Measurements from ENCODE around the gene OSCAR.

Gene OSCAR

DNA sequence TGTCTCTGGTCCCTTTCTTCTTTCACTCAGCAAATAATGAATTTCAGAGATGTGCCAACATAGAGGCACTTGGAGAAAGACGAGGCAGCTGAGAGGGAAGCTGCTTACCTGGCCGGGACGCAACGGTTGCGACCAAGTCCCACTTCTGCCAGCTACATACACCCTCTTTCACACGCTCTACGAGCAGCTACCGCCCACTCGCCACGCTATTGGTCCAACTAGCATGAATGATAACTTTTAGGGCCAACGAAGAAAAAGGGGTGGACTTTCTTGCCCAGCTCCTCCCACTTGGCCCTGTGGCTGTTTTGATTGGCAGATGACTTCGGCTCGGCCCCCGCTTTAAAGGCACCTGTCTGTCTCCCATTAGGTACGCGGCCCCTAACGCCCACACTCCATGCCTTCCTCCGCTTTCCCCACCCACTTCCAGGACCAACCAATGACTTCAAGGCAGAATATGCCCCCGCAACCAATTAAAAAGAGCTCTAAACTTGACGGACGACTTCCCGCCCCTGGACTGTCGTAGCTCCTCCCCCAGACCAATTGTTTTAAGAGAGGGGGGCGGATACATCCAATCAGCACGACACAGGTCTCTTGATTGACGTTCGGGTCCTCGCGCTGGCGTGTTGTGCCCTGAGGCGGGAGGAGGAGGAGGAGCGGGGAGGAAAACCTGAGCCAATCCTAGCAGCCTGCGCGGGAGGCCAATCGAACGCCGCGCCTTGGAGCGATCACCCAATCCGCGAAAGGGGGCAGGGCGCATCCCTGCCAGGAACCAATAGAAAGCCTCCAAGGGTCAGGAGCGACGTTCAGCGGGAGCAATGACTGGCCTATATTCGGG is 36.5 kb upstream of the OSCAR start:
- Histone ChIP-seq H3K4me3 (ENCODE audit: low read length) (peak overlapping the region; percentile 87; the same call in 1 of the 2 replicates), H3K9me3 (ENCODE audit: control insufficient read depth, insufficient read depth, low read length) (no peaks in the 10 kb centered on the region), H3K36me3 (ENCODE audit: control insufficient read depth, insufficient read depth, low read length) (0 out of 2 replicates have a peak, but pooled peaks cover 3% of the 10 kb centered on the region), H3K27ac (ENCODE audit: low read length) (no peak overlapping the region), H3K27me3 (ENCODE audit: control insufficient read depth, insufficient read depth, low read length) (no peaks in the 10 kb centered on the region), H3K4me1 (ENCODE audit: control insufficient read depth, insufficient read depth, low read length) (peaks cover 4% of the 10 kb centered on the region; the same call in 1 of the 2 replicates)
- DNase-seq (ENCODE audit: low read depth, low spot score) = peak; percentile 100
- WGBS (ENCODE audit: insufficient coverage, insufficient read length) = no CpG with 5 or more reads among the region's 46 CpGs

DNA sequence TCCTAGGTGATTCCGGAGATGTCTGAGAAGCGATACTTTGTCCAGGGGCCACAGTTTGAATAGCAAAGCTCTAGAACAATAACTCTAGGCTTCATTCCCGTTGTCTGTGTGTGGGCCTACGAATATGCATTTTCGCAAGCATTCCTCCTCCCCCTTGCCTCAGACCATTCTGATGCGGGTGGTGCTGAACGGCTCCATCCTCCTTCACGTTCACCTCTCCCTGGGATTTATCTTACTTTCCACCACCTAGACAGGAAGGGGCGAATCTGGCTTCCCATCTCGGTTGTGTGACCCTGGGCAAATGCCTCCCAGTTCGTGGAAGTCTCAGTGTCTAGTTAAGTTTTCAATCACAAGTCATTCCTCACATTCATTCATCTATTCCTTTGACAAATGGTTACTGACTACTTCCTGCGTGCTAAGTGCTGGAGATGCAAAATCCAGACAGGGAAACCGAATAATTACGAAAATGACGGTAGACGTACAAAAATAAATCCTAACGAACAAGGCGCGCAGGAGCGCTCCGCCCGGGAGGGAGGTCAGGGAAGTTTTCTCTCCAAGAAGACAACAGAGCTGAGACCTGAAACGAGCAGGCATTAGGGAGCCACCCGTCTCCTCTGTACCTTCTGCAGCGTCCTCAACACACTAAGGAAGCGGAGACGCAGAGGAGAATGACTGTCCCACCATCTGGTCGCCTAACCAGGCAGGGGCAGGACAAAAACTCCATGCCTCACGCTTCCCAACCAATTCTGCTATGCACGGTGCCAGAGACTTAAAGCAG is 35.7 kb upstream of the OSCAR start:
- H3K9me3 ChIP-seq (ENCODE audit: control insufficient read depth, insufficient read depth, low read length) = no peaks in the 10 kb centered on the region
- WGBS (ENCODE audit: insufficient coverage, insufficient read length) = no CpG with 5 or more reads among the region's 30 CpGs
- no peak overlapping the region for H3K27ac ChIP-seq (ENCODE audit: low read length)
- H3K4me1 ChIP-seq (ENCODE audit: control insufficient read depth, insufficient read depth, low read length) = peaks cover 4% of the 10 kb centered on the region; the same call in 1 of the 2 replicates
- peaks cover 4% of the 10 kb centered on the region; the same call in 1 of the 2 replicates for H3K36me3 ChIP-seq (ENCODE audit: control insufficient read depth, insufficient read depth, low read length)
- DNase-seq (ENCODE audit: low read depth, low spot score) = no peak
- peak overlapping the region; percentile 42; the same call in 1 of the 2 replicates for H3K4me3 ChIP-seq (ENCODE audit: low read length)
- H3K27me3 ChIP-seq (ENCODE audit: control insufficient read depth, insufficient read depth, low read length) = no peaks in the 10 kb centered on the region

GRCh38 chr19:54133957-54134590 is 33.5 kb upstream of the OSCAR start:
- H3K36me3 ChIP-seq (ENCODE audit: control insufficient read depth, insufficient read depth, low read length) = peaks cover 13% of the 10 kb centered on the region
- no peaks in the 10 kb centered on the region for H3K27me3 ChIP-seq (ENCODE audit: control insufficient read depth, insufficient read depth, low read length)
- no peaks in the 10 kb centered on the region for H3K9me3 ChIP-seq (ENCODE audit: control insufficient read depth, insufficient read depth, low read length)
- peaks cover 4% of the 10 kb centered on the region; the same call in 1 of the 2 replicates for H3K4me1 ChIP-seq (ENCODE audit: control insufficient read depth, insufficient read depth, low read length)
- no peak overlapping the region for H3K4me3 ChIP-seq (ENCODE audit: low read length)
- WGBS (ENCODE audit: insufficient coverage, insufficient read length) = no CpG with 5 or more reads among the region's 2 CpGs
- no peak overlapping the region for H3K27ac ChIP-seq (ENCODE audit: low read length)
- DNase-seq (ENCODE audit: low read depth, low spot score) = no peak

- Histone ChIP-seq H3K4me3 (ENCODE audit: low read length) (no peak overlapping the region), H3K27ac (ENCODE audit: low read length) (no peak overlapping the region), H3K36me3 (ENCODE audit: control insufficient read depth, insufficient read depth, low read length) (peaks cover 19% of the 10 kb centered on the region), H3K27me3 (ENCODE audit: control insufficient read depth, insufficient read depth, low read length) (no peaks in the 10 kb centered on the region), H3K9me3 (ENCODE audit: control insufficient read depth, insufficient read depth, low read length) (no peaks in the 10 kb centered on the region), H3K4me1 (ENCODE audit: control insufficient read depth, insufficient read depth, low read length) (no peaks in the 10 kb centered on the region)
- no CpG with 5 or more reads among the region's 10 CpGs for WGBS (ENCODE audit: insufficient coverage, insufficient read length)
- no peak for DNase-seq (ENCODE audit: low read depth, low spot score)
Measured at GRCh38 chr19:54133312-54133956, 32.8 kb upstream of the OSCAR start.

DNA sequence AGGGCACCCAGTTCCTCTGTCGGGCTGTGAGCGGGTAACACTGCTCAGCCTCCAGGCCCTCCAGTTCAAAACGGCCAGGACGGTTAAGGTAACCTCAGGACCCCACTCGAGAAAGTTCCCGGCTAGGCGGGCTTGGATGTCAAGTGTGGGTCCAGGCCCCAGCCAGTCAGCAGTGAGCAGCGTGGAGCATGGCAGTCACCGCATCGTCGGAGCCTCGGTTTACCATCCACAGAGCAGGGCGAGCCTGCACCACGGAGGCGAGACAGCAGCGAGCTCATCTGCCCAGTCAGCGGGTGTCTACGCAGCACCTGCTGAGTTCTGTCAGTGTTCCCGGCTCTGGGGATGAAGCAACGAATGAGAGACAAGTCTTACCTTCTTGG is 29.0 kb upstream of the OSCAR start:
- Histone ChIP-seq H3K27me3 (ENCODE audit: control insufficient read depth, insufficient read depth, low read length) (no peaks in the 10 kb centered on the region), H3K27ac (ENCODE audit: low read length) (no peak overlapping the region), H3K9me3 (ENCODE audit: control insufficient read depth, insufficient read depth, low read length) (no peaks in the 10 kb centered on the region), H3K4me3 (ENCODE audit: low read length) (no peak overlapping the region), H3K36me3 (ENCODE audit: control insufficient read depth, insufficient read depth, low read length) (peaks cover 37% of the 10 kb centered on the region), H3K4me1 (ENCODE audit: control insufficient read depth, insufficient read depth, low read length) (no peaks in the 10 kb centered on the region)
- WGBS (ENCODE audit: insufficient coverage, insufficient read length) = no CpG with 5 or more reads among the region's 20 CpGs
- no peak for DNase-seq (ENCODE audit: low read depth, low spot score)

- no peak overlapping the region for H3K27ac ChIP-seq (ENCODE audit: low read length)
- no peak overlapping the region for H3K4me3 ChIP-seq (ENCODE audit: low read length)
- peaks cover 43% of the 10 kb centered on the region for H3K36me3 ChIP-seq (ENCODE audit: control insufficient read depth, insufficient read depth, low read length)
- H3K9me3 ChIP-seq (ENCODE audit: control insufficient read depth, insufficient read depth, low read length) = no peaks in the 10 kb centered on the region
- no peaks in the 10 kb centered on the region for H3K27me3 ChIP-seq (ENCODE audit: control insufficient read depth, insufficient read depth, low read length)
- WGBS (ENCODE audit: insufficient coverage, insufficient read length) = no CpG with 5 or more reads among the region's 41 CpGs
- H3K4me1 ChIP-seq (ENCODE audit: control insufficient read depth, insufficient read depth, low read length) = no peaks in the 10 kb centered on the region
- DNase-seq (ENCODE audit: low read depth, low spot score) = no peak
Measured at GRCh38 chr19:54128796-54129616, 28.4 kb upstream of the OSCAR start.

GRCh38 chr19:54128441-54128725 is 27.8 kb upstream of the OSCAR start:
- peaks cover 49% of the 10 kb centered on the region for H3K36me3 ChIP-seq (ENCODE audit: control insufficient read depth, insufficient read depth, low read length)

GRCh38 chr19:54127688-54128440 is 27.3 kb upstream of the OSCAR start:
- no peaks in the 10 kb centered on the region for H3K9me3 ChIP-seq (ENCODE audit: control insufficient read depth, insufficient read depth, low read length)
- WGBS (ENCODE audit: insufficient coverage, insufficient read length) = no CpG with 5 or more reads among the region's 44 CpGs
- H3K27ac ChIP-seq (ENCODE audit: low read length) = no peak overlapping the region
- no peak for DNase-seq (ENCODE audit: low read depth, low spot score)
- H3K36me3 ChIP-seq (ENCODE audit: control insufficient read depth, insufficient read depth, low read length) = peaks cover 54% of the 10 kb centered on the region
- H3K4me3 ChIP-seq (ENCODE audit: low read length) = no peak overlapping the region
- no peaks in the 10 kb centered on the region for H3K27me3 ChIP-seq (ENCODE audit: control insufficient read depth, insufficient read depth, low read length)
- H3K4me1 ChIP-seq (ENCODE audit: control insufficient read depth, insufficient read depth, low read length) = no peaks in the 10 kb centered on the region

More at GRCh38 chr19:54128441-54128725, 27.8 kb upstream of the OSCAR start:
- Histone ChIP-seq H3K27me3 (ENCODE audit: control insufficient read depth, insufficient read depth, low read length) (no peaks in the 10 kb centered on the region), H3K27ac (ENCODE audit: low read length) (no peak overlapping the region), H3K4me1 (ENCODE audit: control insufficient read depth, insufficient read depth, low read length) (no peaks in the 10 kb centered on the region), H3K9me3 (ENCODE audit: control insufficient read depth, insufficient read depth, low read length) (no peaks in the 10 kb centered on the region), H3K4me3 (ENCODE audit: low read length) (no peak overlapping the region)
- no CpG with 5 or more reads among the region's 20 CpGs for WGBS (ENCODE audit: insufficient coverage, insufficient read length)
- no peak for DNase-seq (ENCODE audit: low read depth, low spot score)

DNA sequence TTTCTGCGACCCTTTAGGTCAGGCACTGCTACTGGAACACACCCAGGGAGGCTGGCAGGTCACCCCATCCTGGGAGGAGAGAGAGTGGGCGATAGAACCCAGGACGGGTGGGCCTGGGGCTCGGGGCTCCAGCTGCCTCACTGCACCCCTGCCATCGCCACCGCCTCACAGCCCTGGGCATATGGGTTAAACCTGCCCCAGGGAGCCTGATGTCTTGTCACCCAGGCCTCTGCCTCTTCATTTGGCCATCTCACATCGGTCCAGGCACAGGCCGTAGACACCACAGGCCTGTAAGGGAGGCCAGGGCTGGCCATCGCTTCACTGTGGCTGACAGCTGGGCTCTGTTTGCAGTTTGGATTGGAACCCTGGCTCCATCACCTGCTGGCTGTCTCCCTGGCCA is 25.1 kb upstream of the OSCAR start:
- H3K4me3 ChIP-seq (ENCODE audit: low read length) = no peak overlapping the region
- H3K27ac ChIP-seq (ENCODE audit: low read length) = no peak overlapping the region
- H3K27me3 ChIP-seq (ENCODE audit: control insufficient read depth, insufficient read depth, low read length) = no peaks in the 10 kb centered on the region
- no peaks in the 10 kb centered on the region for H3K9me3 ChIP-seq (ENCODE audit: control insufficient read depth, insufficient read depth, low read length)
- H3K4me1 ChIP-seq (ENCODE audit: control insufficient read depth, insufficient read depth, low read length) = no peaks in the 10 kb centered on the region
- no peak for DNase-seq (ENCODE audit: low read depth, low spot score)
- H3K36me3 ChIP-seq (ENCODE audit: control insufficient read depth, insufficient read depth, low read length) = peaks cover 62% of the 10 kb centered on the region
- WGBS (ENCODE audit: insufficient coverage, insufficient read length) = no CpG with 5 or more reads among the region's 9 CpGs

All from iPS DF 6.9 (cell line).